Right hindlimb (tissue), 1 donor: ENCODE measurements around the gene USP16.

Experiments used
- DNase-seq: peaks from one replicate; pipeline ENCODE4 v3.0.0-alpha.2; 2018

USP16 gene

GRCh38 chr21:29085106-29085752 is 60.8 kb downstream of the USP16 start:
- no peak for DNase-seq

- no peak for DNase-seq
Observed at GRCh38 chr21:29091033-29091432, 66.6 kb downstream of the USP16 start.

GRCh38 chr21:29092102-29092959 is 67.9 kb downstream of the USP16 start:
- no peak for DNase-seq

DNA sequence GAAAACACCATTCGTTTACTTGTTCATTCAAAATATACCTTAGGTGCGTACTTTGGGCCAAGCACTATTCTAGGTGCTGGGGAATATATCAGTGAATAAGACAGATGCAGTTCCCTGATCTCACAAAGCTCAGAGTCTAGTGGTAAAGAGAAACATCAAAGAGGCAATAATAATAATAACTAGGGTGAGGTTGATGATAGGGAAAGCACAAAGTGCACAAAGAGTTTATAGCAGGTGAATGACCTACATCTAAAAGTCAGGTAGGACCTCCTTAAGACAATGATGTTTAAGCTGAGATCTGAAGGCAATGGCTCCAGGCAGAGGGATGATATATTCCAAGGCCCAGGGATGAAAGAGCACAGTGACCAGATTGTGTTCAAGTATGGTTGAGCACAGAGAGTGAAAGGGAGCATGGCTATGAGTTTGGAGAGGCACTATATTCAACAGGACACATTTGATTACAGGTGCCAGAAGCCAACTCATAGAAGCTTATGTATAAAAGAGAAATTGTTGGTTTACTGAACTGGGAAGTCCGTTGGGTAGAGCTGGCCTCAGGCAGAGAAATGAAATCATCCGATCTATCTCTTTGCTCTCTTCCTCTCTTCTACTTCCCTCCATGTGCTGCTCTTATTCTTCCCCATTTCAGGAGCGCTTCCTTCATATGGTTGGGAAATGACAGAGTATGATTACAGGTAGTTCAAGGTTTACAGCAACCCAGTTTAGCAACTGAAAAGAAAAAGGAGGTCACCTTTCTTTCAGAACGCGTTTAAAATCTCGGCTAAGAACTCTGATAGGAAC is 71.9 kb downstream of the USP16 start:
- no peak for DNase-seq

DNA sequence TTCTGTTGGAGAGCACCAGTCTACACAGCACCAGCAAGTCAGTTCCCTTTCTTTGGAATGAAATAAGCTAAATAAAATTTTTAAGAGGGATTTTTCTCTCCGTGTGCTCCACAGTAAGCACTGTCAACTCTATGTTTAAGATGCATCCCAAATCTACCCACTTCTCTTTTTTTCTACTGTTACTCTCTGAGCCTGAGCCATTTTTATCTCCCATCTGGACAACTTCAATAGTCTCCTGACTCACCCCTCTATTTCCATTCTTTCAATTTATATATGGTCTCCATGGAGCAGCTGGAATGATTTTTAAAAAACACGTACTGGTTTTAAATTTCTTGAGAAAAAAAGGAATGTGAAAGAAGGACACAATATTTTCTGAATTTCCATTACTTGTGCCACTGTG is 73.7 kb downstream of the USP16 start:
- no peak for DNase-seq

GRCh38 chr21:29102791-29103257 is 78.4 kb downstream of the USP16 start:
- DNase-seq = no peak
